SK-MEL-5 (cell line): Measurements from ENCODE around the gene ATP2B1. TPM values are rescaled to one million over a fixed set of nuclear protein-coding genes. Genes with fewer than 3 reads are reported as not detected.

Source experiments
- DNase-seq: peaks from one replicate; pipeline ENCODE4 v3.0.0-alpha.2; 2016; ENCODE audit warnings: low read depth, low spot score
- in situ Hi-C: cut with HindIII; loops from 2 replicates; pipeline ENCODE4 v1.10.0; 2016; ENCODE audit warnings: low sequenced_read_pairs, high pct_unique_total_duplicates, low pct_unique_long_range_greater_than_20kb
- total RNA-seq: library from RNA; depleted of rRNA; stranded (reverse); fragments of >200 nt; shearing (Covaris generic); gene quantifications from 2 replicates; pipeline ENCODE4 v1.2.3, GENCODE V29; 2014

Gene ATP2B1
- total RNA-seq, 1 experiment from 2014 or later, result 30.5 TPM

DNA sequence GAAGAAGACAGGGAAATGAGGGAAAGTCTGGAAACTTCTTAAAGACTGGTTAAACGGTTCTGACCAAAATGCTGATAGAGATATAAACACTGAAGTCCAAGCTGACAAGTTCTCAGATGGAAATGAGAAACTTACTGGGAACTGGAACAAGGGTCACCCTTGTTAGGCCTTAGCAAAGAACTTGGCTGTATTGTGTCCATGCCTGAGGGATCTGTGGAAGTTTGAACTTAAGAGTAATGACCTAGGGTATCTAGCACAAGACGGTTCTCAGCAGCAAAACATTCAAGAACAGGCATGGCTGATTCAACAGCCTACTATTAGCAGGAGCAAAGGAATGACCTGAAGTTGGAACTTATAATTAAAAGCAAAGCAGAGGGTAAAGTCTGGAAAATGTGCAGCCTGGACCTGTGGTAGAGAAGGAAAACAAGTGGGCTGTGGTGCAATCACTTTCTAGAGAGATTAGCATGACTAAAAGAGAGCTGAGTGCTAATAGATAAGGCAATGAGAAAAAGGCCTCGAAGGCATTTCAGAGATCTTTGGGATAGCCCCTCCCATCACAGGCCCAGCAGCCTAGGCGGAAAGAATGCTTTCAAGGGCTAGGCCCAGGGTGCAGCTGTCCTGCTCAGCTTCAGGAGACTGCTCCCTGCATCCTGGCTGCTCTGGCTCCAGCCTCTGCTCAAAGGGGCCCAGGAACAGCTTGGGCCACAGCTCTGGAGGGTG lies 60.3 kb downstream of the ATP2B1 start:
- peak; percentile 57 for DNase-seq
- in situ Hi-C loops, result no loop called here

DNA sequence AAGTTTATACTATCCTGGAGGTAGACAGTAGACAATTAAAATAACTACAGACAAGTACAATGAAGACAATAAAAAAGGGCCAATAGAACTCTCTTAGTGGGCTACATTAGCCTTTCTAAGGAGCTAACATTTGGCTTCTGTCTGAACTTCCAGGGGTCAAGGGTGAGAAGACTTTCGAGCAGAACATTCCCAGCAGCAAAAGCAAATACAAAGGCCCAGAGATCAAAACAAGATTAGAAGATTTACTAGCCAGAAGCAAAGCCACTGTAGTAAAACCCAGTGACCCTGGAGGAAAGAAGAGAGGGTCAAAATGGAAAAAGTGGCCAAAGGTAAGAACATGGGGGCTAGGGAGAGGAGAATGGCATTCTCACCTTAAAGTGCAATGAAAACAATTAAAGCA lies 63.2 kb downstream of the ATP2B1 start:
- in situ Hi-C loops, result no loop called here
- no peak for DNase-seq

DNA sequence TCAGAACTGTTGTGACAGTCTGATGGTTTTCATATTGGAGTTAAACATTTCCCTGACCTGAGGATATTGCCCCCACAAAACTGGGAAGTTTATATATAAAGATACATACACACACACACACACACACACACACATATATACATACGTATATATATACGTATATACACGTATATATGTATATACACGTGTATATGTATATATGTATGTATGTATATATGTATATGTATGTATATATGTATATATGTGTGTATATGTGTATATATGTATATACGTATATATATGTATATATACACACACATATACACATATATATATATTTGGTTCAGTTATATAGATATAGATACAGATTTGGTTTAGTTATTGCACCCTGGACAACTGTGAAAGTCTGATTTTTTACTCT lies 65.7 kb downstream of the ATP2B1 start:
- DNase-seq, result no peak
- in situ Hi-C loops, result no loop called here

DNA sequence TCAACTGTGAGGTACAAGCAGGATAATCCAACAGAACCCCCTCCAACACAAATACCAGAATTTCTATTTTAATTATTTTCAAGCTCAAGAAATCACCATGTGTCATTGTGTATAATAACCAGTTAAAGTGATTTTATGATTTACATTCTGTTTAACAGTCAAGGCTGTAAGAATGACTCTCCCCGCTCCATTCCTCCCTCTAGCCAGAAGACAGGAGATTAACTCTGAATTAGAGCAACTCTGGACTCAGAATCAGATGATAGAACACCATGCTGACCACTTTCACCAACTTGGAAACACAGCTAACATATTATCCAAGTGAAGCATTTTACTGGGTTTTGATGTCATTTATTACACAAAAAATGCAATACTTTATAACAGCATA lies 71.9 kb downstream of the ATP2B1 start:
- no peak for DNase-seq
- in situ Hi-C loops, result no loop called here

DNA sequence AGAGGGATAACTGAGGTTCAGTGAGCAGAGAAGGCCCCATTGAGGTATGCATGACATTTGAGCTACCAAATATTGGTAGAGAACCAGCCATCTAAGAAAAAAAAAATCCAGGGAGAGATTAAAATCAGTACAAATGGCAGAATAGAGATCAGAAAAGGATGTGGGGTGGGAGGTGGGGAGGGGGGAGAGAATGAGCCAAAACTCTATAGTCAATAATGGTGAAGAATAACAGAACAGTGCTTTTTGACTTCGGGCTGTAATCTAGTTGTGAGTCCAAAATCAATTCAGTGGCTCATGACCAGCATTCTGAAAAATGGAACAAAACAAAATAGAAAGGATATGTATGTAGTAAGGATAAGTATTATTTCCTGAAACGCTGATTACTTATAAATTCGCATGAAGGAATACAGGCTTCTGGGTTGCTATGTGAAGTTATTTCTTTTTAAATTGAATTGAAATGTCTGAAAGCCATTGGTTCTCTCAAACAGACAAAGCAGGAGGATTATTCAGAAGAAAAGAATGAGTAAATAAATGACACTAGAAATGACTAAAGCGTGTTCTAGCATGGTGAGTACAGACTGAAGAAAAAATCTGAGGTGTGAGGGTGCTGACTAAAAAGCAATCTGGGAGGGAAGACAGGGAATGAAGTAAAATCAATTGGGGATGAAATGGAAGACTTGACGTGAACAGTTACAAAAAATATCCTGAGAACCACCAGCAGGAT lies 72.4 kb downstream of the ATP2B1 start:
- DNase-seq, result no peak
- in situ Hi-C loops, result no loop called here

DNA sequence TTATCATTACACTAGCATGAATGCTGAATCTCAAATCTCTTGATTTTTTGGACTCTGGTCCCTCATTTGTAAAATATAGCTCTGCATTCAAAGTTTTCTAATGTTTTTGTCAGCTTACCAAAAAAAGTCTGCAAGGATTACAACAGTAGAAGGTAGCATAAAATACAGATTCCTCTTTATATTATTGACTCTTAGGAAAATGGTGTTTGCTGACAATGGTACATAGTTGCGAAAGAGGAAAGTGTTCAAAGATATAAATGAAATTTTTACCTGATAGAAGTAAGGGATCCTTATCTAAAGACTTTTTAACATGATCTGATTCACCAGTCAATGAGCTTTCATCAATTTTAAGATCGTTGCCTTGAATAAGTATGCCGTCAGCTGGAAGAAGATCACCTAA lies 74.1 kb downstream of the ATP2B1 start:
- DNase-seq, result no peak
- in situ Hi-C loops, result no loop called here

DNA sequence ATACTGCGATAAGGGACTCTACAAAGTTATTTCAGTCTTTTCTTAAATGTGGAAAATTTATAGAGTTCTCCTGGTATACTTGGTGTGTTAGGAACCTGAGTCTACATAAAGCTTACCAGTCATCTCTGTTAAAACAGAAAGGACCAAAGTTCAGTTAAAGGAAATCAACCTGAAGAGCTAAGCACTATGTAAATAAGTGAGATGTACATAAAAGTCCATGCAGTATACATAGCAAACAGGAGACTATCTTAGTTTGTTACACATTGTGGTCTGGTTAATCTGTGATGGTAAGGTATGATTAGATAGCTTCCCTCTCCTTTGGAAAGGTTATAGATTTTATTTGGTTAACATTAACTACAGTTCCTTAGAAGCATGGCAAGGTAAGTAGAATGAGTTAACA lies 75.9 kb downstream of the ATP2B1 start:
- in situ Hi-C loops, result no loop called here
- DNase-seq, result no peak

DNA sequence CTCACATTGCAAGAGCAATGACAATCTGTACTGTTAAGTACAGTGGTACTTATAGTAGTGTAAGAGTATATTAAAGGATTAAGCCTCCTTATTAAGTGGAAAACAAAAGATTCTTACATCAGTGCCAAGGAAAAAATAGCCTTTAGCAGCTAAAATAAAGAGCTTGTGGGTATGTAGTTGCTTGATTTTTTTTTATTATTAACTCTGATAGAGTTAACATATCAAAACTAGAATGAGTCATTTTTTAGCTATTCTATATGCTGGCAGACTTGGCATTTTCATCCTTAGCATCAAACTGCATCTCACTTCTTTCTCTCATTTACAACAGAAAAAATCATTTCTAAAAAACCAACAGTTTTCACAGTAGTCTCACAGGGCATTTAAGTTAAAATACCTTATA lies 86.5 kb downstream of the ATP2B1 start:
- in situ Hi-C loops, result no loop called here
- no peak for DNase-seq

DNA sequence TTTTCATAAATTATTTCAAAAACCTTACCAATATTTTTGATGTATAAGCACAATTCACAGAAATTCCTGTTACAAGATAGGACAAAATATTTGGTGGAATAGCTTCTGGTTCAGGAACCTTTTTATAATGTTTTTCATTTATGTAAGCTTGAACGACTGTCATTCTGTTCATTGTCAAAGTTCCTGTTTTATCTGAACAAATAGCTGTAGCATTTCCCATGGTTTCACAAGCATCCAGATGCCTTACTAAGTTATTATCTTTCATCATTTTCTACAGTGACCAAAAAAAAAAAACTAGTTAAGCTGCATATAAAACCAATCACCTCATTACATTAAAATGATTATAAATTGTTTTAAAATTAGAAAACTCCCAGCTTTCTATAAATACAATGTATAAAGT lies 87.1 kb downstream of the ATP2B1 start:
- DNase-seq, result no peak
- in situ Hi-C loops, result no loop called here

DNA sequence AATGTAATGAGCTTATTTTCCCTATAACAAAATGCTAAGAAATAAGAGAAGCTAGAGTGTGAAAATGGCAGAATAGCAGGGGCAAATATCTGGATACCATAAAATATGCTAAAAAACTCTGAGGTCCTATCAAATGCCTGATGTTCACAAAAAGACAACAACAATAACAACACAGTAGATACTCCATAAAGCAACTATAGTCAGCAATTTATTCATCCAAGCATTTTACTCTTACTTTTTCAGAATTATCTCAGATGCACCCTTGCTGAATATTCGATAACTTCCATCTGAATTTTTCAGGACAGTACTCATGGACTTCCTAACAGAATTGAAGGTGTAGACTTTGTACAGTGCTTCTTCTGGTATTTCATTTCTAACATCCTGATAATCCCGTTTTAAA lies 88.9 kb downstream of the ATP2B1 start:
- DNase-seq, result no peak
- in situ Hi-C loops, result no loop called here

DNA sequence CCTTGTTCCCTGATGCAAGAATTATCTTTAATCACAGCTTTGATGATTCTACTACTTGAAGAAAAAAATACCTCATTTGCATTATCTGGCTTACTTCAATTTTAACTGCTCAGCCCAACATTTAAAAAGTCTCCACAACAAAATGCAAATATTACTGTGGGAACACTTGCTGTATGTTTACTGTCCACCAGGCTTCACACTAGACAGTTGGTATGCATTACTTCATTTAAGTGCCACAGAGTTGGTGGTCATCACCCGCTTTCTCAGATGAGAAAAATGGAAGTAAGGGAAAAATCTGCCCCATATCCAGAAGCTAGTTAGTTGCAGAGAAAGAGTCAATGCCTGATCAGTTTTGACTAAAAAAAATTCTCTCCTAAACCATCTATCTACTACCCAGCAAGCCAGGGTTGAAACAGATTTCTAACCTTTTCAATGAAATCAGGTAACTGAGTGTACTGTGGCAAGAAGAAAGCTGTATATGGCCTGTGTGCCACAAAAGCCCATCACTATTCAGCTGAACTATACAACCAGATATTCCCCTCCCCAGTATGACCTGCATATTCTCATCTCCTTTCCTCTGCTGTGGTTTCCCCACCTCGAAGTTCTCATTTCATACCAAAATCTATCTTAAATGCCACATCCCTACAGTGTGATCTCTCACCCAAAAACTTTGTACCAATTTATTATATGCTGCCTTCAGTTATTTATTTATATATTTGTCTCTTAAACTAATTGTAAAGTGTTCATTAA lies 90.3 kb downstream of the ATP2B1 start:
- no peak for DNase-seq
- in situ Hi-C loops, result no loop called here

DNA sequence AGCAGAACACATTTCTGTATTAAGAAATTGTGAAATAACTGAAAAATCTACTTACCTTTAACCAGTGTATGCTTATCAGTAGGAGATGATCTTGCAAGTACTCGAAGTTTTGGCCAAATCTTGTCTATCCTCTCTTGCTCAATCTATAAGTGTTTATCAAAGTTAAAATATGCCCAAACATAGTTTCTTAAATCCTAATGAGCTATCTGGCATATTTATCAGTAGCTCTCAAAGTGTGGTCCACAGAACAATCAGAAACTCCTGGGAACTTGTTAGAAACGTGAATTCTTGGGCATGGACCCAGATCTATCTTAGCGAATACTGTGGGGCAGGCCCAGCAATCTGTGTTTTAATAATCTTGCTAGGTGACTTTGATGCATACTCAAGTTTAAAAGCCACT lies 98.3 kb downstream of the ATP2B1 start:
- in situ Hi-C loops, result no loop called here
- DNase-seq, result no peak

DNA sequence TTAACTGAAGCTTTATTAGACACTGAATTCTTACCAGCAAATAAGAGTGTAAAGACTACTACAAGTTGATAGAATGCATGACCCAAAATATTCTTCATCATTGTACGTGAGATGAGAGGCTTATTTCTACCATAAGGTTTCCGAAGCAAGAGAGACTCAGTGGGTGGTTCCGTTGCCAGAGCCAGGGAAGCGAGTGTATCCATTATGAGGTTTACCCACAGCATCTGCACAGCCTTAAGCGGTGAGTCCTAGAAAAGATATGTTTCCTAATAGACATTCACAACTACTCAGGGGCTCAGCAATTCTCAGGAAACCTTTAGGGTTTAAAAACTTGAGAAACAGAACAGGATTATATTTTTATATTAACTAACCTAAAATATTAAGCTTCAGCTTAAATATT lies 105.0 kb downstream of the ATP2B1 start:
- no peak for DNase-seq
- in situ Hi-C loops, result no loop called here

DNA sequence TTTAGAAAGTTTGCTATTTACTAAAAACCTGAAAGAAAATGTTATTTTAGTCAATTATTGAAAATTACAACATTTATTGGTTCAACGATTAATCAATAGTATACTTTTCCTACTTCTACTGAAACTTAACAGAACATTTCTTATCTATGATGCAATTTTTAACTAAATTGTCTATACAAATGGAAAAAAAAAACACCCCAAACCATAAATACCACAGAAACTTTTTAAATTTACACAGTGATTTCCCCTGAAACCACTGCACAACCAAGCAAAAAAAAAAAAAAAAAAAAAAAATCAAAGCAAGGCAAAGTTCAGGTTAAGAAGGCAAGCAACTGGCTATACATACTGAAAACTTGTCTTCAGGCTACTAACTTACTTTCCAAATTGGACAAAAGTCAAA lies 110.9 kb downstream of the ATP2B1 start:
- no peak for DNase-seq
- in situ Hi-C loops, result no loop called here

DNA sequence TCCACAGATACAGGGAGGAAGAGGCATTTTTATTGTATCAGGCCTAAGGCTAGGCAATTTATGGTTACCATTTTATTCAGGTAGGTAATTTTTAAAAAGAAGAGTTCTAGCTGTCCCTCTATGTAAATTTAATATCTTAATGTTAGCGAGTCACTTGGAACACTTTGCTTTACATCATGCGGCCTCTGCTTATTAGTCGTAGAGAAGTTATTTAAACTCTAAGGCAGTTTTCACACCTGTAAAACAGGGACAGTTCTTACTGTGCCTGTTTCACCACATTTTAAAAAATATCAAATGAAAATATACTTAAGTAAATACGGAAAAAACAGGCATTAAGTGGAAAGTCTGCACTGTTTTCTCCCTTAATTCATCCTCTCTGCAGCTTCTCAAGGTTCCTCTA lies 111.4 kb downstream of the ATP2B1 start:
- DNase-seq, result no peak
- in situ Hi-C loops, result no loop called here

DNA sequence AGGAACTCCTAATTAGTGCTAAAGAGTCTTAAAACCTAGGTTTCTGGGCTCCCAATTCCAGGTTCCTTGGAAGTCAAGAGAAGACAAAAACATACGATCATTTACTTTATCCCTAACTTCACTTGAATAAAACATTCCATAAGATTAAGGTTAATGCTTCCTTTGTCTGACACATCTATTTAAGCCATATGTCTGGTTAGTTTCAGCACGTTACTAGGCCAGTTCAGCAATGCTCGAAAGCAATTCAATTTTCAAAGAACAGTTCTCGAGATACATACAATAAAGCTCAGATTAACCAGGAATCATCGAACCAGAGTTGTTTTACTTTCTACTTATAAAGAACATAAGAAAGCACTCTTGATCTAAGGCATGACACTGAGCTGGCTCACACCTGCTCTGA lies 114.8 kb downstream of the ATP2B1 start:
- DNase-seq, result no peak
- in situ Hi-C loops, result no loop called here

DNA sequence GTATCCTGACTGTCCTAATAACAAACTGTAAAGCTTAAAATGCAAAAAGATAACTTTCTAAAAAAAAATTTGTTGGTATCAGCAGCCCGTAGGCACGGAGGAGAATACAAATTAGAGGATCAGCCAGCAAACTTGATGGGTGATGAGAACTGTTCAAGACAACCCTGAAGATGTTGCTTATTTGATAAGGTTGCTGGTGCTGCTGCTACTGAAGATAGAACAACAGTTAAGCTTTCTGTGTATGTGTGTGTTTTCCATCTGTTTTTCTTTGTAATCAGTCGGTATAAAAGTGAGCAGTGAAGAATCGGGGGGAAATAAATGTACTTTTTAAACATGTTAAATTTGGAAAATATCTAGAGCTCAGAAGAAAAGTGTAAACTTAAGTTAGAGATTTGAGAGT lies 115.4 kb downstream of the ATP2B1 start:
- DNase-seq, result no peak
- in situ Hi-C loops, result no loop called here

DNA sequence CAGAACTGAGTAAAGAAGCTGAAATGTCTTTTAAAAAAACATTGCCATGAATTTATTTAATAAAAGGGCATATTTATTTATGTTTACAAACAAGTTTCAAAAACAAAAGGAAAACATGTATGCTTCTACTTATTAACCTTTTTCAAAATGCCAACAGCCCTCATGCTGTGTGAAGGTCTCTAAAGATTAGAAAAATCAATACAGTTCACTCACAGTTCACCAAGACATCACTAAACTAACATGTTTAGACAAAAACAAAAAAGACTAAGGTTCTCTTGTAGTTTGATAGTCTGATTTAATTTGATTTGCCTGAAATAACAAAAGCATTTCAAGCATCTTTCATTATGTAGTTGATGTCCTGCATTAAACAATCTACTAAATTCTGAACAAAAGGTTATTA lies 118.9 kb downstream of the ATP2B1 start:
- in situ Hi-C loops, result no loop called here
- no peak for DNase-seq

DNA sequence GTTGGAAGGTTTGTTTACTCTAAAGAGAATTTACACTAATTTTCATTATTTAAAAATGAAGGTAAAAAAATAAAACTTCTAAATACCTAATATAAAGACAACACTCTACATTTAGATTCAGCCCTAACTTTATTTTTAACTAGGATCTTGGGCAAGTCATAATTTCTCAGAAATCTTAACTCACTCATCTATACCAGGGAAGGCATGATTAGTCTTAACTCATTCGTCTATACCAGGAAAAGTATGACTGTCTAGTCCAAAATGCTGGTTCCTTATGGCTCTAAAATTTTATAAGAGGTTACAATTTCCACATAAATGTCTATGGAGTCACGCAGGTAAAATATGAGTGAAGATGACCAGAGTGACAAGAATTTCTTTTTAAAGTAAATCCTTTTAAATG lies 130.1 kb downstream of the ATP2B1 start:
- in situ Hi-C loops, result no loop called here
- no peak for DNase-seq
